Measurements from ENCODE around the gene TNPO2.

Gene TNPO2

DNA sequence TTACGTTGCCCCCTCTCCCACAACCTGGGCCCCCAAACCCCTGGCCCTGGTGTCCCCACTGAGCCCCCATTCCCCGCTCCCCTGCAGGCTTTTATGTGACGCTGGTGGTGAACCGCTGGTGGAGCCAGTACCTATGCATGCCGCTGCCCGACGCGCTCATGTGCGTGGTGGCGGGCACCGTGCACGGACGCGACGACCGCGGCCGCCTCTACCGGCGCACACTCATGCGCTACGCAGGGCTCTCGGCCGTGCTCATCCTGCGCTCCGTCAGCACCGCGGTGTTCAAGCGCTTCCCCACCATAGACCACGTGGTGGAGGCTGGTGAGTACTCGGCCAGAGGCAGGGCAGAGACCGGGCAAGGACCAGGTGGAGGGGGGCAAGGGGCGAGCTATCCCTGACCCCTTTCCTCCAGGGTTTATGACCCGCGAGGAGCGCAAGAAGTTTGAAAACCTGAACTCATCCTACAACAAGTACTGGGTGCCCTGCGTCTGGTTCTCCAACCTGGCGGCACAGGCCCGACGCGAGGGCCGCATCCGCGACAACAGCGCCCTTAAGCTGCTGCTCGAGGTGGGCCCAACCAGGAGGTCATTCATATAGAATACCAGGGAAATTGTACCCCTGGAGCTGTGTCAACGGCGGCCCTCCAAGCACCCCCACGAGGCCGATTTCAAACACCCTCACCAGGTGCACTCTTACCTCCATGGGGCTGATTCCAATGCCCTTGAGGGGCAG is 30.9 kb upstream of the TNPO2 start:
- in situ Hi-C loops (cut with HindIII; ENCODE audit: low sequenced_read_pairs) = no loop called here
- no peak for DNase-seq (ENCODE audit: low read depth)
- no peak overlapping the region for H3K4me3 ChIP-seq (ENCODE audit: low read depth, low read length)
- TF ChIP-seq CTCF (IDR thresholded peaks at IDR 0.05; ENCODE audit: low read depth, low read length, missing control alignments) = no peak

- no peak for TF ChIP-seq CTCF (IDR thresholded peaks at IDR 0.05; ENCODE audit: low read depth, low read length, missing control alignments)
- H3K4me3 ChIP-seq (ENCODE audit: low read depth, low read length) = no peak overlapping the region
- in situ Hi-C loops (cut with HindIII; ENCODE audit: low sequenced_read_pairs) = no loop called here
Observed at GRCh38 chr19:12752056-12752781, 28.5 kb upstream of the TNPO2 start.

DNA sequence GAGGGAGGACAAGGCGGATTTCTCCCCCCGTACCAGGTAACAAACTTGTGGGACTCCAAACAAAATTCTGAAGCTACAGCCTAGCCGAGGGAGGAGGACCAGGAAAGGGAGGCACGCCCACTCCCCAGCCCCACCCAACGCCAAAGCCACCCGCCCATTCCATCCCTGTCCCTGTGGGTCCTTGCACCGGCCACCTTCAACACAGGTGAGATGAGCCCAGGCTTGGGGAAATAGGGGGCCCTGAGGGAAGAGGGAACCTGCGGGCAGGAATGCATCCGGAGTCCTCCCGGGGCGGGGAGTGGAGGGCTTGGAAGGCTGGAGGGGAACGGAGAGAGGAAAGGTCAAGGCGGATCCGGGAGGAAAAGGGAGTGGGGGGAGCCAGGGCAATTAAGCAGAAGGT is 27.9 kb upstream of the TNPO2 start, which contains the start of gene BEST2:
TSS of gene BEST2 (plus strand) at position 157 of the 400 bp plus-strand sequence. CDS start 802 bp downstream, outside the sequence.
- in situ Hi-C loops (cut with HindIII; ENCODE audit: low sequenced_read_pairs) = no loop called here
- no peak within 1 kb of the TSS for H3K4me3 ChIP-seq (ENCODE audit: low read depth, low read length)
- TF ChIP-seq CTCF (IDR thresholded peaks at IDR 0.05; ENCODE audit: low read depth, low read length, missing control alignments) = no peak
- DNase-seq (ENCODE audit: low read depth) = no peak

More at GRCh38 chr19:12752056-12752781, 28.5 kb upstream of the TNPO2 start:
- DNase-seq (ENCODE audit: low read depth) = no peak

DNA sequence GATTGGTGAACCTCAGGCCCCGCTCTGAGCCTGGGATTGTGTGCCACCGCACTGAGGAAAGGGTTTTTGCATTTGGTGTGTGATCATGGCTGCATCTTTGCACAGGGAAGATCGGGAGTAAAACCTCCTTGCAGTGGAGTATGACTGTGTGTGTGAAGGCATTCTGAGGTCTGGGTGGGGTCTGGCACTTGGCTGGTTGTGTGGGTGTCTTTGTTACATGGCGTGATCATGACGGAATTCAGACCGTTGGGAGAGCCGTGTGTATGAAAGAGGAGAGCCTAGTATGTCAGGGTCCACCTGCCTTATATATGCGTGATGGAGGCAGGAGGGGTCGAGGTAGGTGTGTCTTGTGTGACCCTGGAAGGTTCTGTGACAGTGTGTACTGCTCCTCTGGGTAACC is 27.1 kb upstream of the TNPO2 start:
- DNase-seq (ENCODE audit: low read depth) = no peak
- no peak for TF ChIP-seq CTCF (IDR thresholded peaks at IDR 0.05; ENCODE audit: low read depth, low read length, missing control alignments)
- in situ Hi-C loops (cut with HindIII; ENCODE audit: low sequenced_read_pairs) = no loop called here
- no peak overlapping the region for H3K4me3 ChIP-seq (ENCODE audit: low read depth, low read length)

- no peak for DNase-seq (ENCODE audit: low read depth)
- in situ Hi-C loops (cut with HindIII; ENCODE audit: low sequenced_read_pairs) = no loop called here
- no peak for TF ChIP-seq CTCF (IDR thresholded peaks at IDR 0.05; ENCODE audit: low read depth, low read length, missing control alignments)
- no peak overlapping the region for H3K4me3 ChIP-seq (ENCODE audit: low read depth, low read length)
Observed at GRCh38 chr19:12749938-12750521, 26.3 kb upstream of the TNPO2 start.

GRCh38 chr19:12748489-12748888 is 24.8 kb upstream of the TNPO2 start:
- no peak overlapping the region for H3K4me3 ChIP-seq (ENCODE audit: low read depth, low read length)

More at GRCh38 chr19:12748489-12748888, 24.8 kb upstream of the TNPO2 start:
- in situ Hi-C loops (cut with HindIII; ENCODE audit: low sequenced_read_pairs) = no loop called here
- TF ChIP-seq CTCF (IDR thresholded peaks at IDR 0.05; ENCODE audit: low read depth, low read length, missing control alignments) = no peak
- no peak for DNase-seq (ENCODE audit: low read depth)

Data from astrocyte of the cerebellum (primary cell).